ENCODE measurements around the gene GPR160. TPM values are rescaled to one million over a fixed set of nuclear protein-coding genes. Genes with fewer than 3 reads are reported as not detected.

GPR160 gene
- total and polyA plus RNA-seq, 12 donors = 0.76 to 5.8 (median 1.6) TPM

DNA sequence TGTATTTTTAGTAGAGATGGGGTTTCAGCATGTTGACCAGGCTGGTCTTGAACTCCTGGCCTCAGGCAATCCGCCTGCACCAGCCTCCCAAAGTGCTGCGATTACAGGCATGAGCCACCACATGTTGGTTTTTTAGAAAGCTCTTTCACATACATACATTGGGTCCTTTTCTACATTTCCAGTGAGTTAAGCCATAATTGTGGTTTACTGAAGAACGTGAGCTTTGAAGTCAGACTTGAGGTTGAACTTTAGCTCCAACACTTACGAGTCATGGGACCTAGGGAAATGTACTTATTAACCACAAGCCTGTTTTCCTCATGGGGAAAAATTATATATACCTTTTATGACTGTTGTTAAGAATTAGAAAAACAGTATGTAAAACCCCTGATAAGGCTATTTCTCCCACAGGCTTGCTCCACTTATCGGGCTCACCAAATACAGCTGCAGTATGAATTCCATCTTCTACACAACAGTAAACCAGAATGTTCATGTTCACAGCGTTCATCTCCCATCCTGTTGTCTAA lies 39.0 kb downstream of the GPR160 start:
- no peaks in the 10 kb centered on the region for H3K9me3 ChIP-seq (replicated peaks in 1 of 3)
- no peaks in the 10 kb centered on the region for H3K36me3 ChIP-seq (replicated peaks in 1 of 2)
- WGBS, 4 donors = 92 to 94% (median 93%) methylated on average over 6 of the region's 6 CpGs
- intact Hi-C loops (cut with DNase I) = no loop called here
- no peaks in the 10 kb centered on the region for H3K27me3 ChIP-seq
- no peak for DNase-seq
- no peak for TF ChIP-seq POLR2A (IDR thresholded peaks at IDR 0.05)
- TF ChIP-seq, protein P1, sequence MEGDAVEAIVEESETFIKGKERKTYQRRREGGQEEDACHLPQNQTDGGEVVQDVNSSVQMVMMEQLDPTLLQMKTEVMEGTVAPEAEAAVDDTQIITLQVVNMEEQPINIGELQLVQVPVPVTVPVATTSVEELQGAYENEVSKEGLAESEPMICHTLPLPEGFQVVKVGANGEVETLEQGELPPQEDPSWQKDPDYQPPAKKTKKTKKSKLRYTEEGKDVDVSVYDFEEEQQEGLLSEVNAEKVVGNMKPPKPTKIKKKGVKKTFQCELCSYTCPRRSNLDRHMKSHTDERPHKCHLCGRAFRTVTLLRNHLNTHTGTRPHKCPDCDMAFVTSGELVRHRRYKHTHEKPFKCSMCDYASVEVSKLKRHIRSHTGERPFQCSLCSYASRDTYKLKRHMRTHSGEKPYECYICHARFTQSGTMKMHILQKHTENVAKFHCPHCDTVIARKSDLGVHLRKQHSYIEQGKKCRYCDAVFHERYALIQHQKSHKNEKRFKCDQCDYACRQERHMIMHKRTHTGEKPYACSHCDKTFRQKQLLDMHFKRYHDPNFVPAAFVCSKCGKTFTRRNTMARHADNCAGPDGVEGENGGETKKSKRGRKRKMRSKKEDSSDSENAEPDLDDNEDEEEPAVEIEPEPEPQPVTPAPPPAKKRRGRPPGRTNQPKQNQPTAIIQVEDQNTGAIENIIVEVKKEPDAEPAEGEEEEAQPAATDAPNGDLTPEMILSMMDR (IDR thresholded peaks at IDR 0.05) = no peak
- H3K4me1 ChIP-seq (replicated peaks in 1 of 2) = no peaks in the 10 kb centered on the region
- no peak overlapping the region for H3K4me3 ChIP-seq
- H3K27ac ChIP-seq = no peak overlapping the region

DNA sequence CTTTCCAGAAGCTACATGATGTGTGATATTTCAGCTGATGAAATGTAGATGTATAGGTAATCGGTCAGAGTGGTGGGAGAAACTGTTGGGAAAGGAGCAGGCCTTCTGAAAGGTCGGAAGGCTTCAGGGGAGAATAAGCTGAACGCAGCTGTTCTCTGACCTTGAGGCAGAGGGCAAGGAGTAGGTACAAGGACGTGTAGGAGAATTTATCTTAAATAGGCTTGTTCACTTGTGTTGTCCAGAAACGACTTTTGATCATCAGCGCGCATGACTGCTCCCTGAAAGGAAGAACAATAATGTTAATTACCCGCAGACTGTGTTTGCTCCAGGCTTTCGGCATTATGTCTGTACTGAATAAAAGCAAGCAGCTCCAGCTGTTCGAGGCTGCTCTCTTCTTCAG lies 39.6 kb downstream of the GPR160 start:
- no peaks in the 10 kb centered on the region for H3K36me3 ChIP-seq (replicated peaks in 1 of 2)
- WGBS, 4 donors = 77 to 83% (median 81%) methylated on average over 10 of the region's 10 CpGs
- no peaks in the 10 kb centered on the region for H3K27me3 ChIP-seq
- H3K4me3 ChIP-seq = no peak overlapping the region
- DNase-seq = no peak
- H3K9me3 ChIP-seq (replicated peaks in 1 of 3) = no peaks in the 10 kb centered on the region
- intact Hi-C loops (cut with DNase I) = no loop called here
- TF ChIP-seq POLR2A (IDR thresholded peaks at IDR 0.05) = no peak
- TF ChIP-seq, protein P1 (IDR thresholded peaks at IDR 0.05) = no peak
- H3K4me1 ChIP-seq (replicated peaks in 1 of 2) = no peaks in the 10 kb centered on the region
- no peak overlapping the region for H3K27ac ChIP-seq

DNA sequence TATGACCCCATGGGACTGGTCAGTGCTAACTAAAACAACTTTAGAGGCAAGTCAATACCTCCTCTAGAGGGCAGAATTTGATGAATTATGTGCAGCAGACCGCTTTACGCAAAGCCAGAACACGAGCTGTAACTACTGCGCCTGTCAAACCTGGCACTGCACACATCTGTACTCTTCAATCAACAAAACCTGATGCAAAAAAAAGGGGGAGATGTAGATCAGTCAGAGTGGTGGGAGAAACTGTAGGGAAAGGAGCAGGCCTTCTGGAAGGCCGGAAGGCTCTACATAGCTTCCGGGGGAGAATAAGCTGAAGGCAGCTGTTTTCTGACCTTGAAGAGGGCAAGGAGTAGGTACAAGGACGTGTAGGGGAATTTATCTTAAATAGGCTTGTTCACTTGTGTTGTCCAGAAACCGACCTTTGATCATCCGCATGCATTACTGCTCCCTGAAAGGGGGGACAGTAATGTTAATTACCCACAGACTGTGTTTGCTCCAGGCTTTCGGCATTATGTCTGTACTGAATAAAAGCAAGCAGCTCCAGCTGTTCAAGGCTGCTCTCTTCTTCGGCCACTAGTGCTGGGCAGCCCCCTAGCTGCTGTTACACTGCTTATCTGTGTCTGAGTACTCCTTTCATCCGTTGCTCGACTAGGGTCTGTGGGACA lies 41.0 kb downstream of the GPR160 start:
- DNase-seq = no peak
- Histone ChIP-seq H3K4me1 (replicated peaks in 1 of 2) (no peaks in the 10 kb centered on the region), H3K4me3 (no peak overlapping the region), H3K36me3 (replicated peaks in 1 of 2) (no peaks in the 10 kb centered on the region), H3K9me3 (replicated peaks in 1 of 3) (no peaks in the 10 kb centered on the region), H3K27me3 (no peaks in the 10 kb centered on the region), H3K27ac (no peak overlapping the region)
- TF ChIP-seq, protein P1 (IDR thresholded peaks at IDR 0.05) = no peak
- no peak for TF ChIP-seq POLR2A (IDR thresholded peaks at IDR 0.05)
- intact Hi-C loops (cut with DNase I) = no loop called here
- WGBS, 4 donors = 57 to 73% (median 68%) methylated on average over 13 of the region's 13 CpGs

DNA sequence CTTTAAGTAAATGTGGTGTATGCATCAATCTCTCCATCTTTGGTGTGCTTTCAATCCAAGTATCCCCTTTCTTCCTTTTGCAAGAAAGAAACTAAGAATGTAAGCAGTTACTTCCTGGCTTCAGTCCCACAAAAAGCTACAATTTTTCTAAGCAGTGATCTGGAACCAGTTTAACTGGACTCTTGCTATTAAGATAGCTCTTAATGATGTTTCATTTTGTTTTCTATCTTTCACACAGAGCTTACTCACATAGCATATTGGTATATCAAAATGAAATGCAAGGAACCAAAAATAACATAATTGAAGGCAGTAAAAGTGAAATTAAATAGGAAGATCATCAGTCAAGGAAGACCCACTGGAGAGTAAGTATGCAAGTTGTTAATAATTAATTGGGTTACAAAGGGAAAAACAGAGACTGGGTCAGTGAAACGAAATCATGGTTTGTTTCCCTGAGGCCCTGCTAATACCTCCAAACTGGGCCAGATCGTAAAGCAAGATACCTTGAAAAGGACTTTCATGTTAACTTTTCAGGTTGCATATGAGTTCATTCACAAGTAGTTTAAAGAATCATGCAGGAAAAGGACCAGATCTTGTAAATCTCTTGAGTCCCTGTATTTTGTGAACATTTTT lies 41.9 kb downstream of the GPR160 start:
- TF ChIP-seq, protein P1 (IDR thresholded peaks at IDR 0.05) = no peak
- no peak for TF ChIP-seq POLR2A (IDR thresholded peaks at IDR 0.05)
- Histone ChIP-seq H3K4me3 (no peak overlapping the region), H3K27me3 (no peaks in the 10 kb centered on the region), H3K36me3 (replicated peaks in 1 of 2) (no peaks in the 10 kb centered on the region), H3K27ac (no peak overlapping the region), H3K9me3 (replicated peaks in 1 of 3) (no peaks in the 10 kb centered on the region), H3K4me1 (replicated peaks in 1 of 2) (no peaks in the 10 kb centered on the region)
- intact Hi-C loops (cut with DNase I) = no loop called here
- DNase-seq = no peak
- WGBS, 4 donors = 81 to 94% (median 88%) methylated on average over 2 of the region's 2 CpGs

All from adrenal gland (tissue), 12 donors.